HG03565 (cell line): ENCODE data around the gene COL24A1.
A peak's percentile ranks its signal among the peaks of the same experiment; 100 is the strongest.
"Not testable (repeated sequence)": the region's sequence is repeated elsewhere in the genome, so short reads cannot be mapped to it uniquely, and the experiment has no call there.

Experiments used
- ATAC-seq: cut with Tn5 transposase; IDR thresholded peaks from one replicate; pipeline ENCODE4 v1.9.1; 2021; ENCODE audit warnings: mild to moderate bottlenecking, moderate library complexity; ENCODE audit not compliant: unreplicated experiment

The COL24A1 gene

DNA sequence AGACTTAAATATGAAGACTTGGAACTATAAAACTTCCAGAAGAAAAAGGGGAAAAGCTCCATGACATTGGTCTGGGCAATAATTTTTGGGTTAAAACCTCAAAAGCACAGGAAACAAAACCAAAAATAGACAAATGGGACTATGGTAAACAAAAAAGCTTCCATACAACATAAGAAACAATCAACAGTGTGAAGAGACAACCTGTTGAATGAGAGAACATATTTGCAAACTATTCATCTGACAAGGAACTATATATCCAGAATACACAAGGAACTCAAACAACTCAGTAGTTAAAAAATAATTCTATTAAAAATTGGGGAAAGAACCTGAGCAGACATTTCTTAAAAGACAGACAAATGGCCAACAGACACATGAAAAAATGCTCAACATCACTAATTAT, 255.7 kb downstream of the COL24A1 start:
- no peak for ATAC-seq

DNA sequence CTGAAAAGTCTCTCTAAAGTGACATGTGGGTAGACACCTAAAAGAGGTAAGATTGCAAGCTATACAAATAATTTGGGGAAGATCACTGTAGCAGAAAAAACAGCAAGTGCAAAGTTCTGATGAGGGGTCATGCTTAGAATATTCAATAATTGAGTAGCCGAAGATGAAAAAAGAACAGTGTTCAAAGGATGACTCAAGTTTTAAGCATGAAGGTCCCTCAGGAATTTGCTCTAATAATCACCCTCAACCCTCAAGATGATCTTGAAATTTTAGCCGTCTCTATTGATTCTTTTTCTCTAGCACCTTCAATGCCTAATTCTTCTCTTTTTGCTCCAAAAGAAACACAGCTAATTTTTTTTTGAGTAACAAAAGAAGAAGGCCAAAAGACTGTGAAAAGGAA, 257.7 kb downstream of the COL24A1 start:
- no peak for ATAC-seq

DNA sequence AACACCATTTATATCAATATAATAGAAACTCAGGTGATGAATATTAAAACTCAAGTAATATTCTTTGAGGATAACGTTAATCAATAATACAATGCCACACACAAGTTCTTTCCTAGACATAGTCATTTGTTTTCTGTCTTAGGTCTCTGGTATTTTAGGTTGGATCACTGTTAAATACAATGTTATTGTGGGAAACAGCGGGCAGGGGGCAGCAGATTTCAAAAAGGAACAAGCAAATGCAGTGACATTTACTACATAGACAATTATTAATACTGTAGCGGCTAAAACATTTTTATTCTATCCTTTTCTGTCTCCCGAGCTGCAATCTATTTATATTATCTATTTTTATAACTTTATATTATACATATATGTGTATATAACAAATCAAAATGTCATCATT, 261.9 kb downstream of the COL24A1 start:
- peak; percentile 46 for ATAC-seq

DNA sequence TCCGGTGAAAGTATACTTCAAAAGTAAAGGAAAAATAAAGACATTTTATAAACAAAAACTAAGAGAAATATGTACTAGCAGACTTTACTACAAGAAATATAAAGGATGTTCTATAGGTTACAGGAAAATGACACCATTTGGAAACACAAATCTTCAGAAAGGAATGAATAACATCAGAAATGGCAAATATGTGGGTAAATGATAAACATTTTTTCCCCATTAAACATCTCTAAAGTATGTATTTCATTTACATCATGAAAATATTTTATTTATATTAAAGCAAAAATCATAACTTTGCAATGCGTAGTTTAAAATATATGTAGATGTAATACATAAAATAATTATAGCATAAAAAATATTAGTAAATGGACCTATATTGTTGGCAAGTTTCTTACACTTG, 264.2 kb downstream of the COL24A1 start:
- ATAC-seq = no peak

DNA sequence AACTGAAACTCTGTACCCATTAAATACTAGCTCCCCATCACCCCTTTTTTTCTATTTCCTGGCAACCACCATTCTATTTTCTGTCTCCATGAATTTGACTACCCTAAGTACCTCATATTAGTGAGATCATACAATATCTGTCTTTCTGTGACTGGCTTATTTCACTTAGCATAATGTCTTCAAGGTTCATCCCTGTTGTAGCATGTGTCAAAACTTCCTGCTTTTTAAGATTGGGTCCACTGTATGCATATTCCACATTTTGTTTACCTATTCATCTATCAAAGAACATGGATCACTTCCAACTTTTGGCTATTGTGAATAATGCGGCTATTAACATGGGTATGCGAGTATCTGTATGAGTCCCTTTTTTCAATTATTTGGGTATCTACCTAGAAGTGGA, 266.7 kb downstream of the COL24A1 start:
- no peak for ATAC-seq

DNA sequence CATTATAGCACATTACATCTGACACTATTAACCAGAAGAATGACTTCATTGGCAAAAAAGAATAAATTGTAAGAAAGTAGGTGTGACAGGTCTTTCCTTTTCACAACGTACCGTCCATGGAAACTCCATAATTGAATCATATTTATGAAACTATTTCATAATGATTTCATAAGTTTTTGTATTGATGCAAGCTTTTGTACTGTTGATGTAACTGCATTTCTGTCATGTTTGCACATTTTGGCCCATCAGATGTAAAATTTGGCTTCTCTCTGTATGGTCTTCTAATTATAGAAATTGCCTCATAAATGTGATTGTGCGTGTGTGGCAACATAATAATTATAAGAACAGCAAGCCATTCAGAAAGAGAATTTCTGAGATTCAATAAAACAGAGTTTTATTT, 267.7 kb downstream of the COL24A1 start:
- ATAC-seq = no peak

DNA sequence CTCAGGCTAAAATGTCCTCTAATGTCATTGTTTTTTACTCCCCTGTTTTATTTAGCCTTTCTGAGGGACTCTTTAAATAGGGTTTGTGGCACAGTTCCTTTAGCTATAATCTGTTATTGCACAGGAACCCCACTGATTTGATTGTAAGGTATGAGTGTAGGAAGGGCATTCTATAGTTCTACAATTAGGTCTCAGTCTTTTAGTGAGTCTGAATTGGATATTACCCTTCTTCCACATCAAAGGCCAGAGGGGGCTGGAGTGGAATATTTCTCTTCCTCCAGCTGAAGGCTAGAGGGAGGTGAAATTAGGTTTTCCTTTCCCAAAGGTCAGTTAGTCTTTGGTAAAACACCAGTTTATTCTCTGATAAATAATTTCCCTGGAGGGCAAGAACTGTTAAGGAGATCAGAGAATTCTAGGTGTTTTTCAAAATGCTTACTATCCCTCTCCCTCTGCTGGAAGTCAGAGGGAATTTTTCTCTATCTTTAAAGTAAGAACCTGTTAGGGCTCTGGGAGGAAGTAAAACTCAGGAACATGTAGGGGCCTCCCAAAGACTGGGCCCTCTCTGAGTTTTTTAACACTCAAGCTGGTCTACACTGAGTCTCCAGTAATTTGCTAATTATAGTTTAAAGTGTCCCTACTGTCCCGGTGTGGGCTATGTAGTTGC, 272.1 kb downstream of the COL24A1 start:
- no peak for ATAC-seq

DNA sequence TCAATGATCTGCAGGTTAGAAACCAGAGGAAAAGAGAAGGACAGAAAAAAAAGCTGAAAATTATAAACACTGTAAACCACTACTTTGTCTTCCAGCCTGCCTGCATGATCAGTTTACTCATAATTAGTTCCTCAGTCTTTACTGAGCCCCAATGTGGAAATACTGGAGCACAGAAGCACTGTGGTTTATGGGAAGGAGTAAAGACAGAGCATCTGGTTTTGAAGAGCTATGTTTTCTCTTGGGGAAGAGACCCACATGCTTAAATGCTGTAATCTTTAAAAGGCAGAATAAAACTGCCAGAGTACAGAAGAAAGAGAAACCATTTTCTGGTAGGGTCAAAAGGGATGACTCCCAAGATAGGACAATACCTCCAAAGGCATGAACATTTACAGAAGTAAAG, 289.4 kb downstream of the COL24A1 start:
- no peak for ATAC-seq

DNA sequence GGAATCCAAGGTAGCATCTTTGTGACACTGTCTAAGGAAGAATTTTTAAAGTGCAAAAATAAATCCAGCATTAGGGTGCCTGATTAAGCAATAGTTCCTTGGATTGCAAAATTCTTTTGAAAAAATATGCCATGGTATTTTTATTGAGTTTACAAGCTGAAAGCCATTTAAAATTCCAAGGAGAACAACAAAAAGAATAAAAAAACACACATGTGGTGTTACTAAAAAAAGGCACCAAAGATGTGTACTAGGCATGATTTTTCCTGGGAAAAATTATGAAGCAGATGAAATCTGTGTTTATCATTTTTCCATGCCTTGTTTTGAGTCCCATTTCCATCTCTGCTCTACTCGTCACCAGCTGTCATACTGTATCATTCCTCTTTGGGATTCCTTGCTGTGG, 291.4 kb downstream of the COL24A1 start:
- no peak for ATAC-seq

DNA sequence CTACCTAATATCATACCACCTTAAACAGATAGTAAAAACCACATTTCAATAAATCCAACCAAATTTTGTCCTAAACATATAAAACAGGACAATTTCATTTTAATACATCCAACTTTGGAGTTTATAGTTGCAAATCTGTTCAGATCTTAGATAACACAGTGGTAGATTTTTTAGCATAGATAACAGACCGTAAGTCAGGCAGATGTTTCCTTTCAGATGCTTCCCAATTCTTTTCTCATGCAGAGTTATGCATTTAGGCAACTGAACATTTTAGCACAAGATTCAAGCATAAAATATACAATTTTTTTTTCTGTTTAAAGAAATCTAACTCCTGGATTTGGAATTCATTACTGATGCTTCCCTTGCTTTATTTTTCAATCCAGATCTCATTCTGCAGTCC, 291.8 kb downstream of the COL24A1 start:
- ATAC-seq = no peak

DNA sequence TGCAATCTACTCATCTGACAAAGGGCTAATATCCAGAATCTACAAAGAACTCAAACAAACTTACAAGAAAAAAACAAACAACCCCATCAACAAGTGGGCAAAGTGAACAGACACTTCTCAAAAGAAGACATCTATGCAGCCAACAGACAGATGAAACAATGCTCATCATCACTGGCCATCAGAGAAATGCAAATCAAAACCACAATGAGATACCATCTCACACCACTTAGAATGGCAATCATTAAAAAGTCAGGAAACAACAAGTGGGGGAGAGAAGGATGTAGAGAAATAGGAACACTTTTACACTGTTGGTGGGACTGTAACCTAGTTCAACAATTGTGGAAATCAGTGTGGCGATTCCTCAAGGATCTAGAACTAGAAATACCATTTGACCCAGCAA, 292.9 kb downstream of the COL24A1 start:
- ATAC-seq = not testable (repeated sequence)

DNA sequence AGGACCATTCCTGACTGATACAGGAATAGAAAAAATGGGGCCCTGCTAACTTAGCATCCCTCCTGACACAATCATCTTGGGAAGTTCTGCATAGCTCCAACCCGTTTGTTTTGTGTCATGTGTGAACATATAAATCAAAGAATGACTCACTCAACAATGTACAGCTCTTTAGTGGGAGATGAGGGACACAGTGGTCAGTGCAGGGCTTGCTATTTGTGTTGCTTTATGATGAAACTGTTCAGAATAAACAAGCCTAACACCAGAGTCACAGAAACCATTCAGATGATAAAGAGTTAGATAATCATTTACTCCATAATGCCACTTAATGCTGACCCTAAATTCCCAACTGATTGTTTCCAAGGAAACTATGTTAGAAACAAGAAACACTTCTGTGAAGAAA, 294.1 kb downstream of the COL24A1 start:
- no peak for ATAC-seq

DNA sequence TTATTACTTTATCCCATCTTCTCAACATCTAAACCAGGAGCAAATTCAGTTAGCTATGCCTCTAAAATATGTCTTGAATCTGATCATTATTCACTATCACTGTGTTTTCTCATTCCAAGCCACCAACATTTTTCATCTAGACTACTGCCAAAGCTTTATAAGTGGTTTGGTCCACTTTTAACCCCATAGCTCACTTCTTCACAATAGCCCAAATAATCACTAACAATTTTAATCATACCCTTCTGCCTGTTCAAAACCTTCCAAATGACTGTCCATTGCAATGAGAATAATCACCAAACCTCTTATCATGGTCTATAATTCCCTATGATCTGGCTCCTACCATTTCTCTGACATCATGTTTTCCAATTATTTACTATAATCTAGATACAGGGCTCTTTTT, 298.6 kb downstream of the COL24A1 start:
- no peak for ATAC-seq

DNA sequence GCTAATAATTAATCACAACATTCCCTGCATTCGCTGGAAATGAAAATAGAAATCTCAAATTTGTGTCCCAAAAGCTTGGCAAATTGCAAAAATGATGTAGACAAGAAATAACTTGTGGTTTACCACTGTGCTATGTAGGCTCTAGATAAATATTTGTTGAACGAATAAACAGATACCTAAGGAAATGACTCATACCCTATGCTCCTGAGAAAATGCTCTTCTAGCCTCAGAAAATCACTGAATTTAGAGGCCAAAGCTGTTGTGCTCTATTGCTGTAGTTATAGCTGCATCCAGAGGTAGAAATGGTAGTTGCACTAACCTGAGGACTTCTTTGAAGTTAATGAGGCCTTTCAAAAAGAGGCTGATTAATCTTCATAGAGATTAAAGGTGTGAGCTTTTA, 306.3 kb downstream of the COL24A1 start:
- ATAC-seq = no peak

DNA sequence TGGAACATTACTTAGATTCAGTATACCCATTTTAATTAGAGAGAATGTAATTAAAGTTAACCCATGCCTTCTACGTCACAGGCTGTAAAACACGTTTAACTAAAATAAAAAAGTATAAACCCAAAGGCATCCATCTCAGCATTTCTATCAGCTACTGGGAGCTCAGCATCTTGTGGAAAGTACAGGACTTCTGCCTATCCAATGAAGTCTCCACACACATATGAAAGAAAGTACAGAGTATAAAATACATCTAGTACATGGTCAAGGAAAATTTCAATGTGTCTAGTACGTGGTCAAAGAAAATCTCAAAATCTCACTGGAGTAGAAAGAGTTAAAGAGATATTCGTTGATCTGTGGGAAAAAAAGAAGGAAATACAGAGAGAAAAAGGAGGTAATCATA, 306.9 kb downstream of the COL24A1 start:
- no peak for ATAC-seq

DNA sequence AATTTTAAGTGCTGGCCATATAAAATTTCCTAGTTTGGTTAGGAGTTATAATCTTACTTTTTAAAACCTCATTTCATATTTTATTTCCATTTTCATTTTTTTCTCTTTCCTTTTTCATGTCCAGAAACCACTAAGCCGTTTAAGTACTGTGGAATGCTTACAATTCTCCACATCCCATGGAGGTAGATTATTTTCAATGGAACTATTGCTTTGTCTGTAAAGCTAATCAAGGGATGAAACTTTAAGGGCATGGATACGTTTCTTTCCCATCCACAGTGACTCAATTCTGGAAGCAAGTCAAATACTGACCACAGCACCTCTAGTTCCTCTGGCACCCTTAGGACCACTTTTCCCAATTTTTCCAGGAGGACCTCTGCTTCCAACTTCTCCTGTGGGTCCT, 309.2 kb downstream of the COL24A1 start:
- ATAC-seq = no peak

DNA sequence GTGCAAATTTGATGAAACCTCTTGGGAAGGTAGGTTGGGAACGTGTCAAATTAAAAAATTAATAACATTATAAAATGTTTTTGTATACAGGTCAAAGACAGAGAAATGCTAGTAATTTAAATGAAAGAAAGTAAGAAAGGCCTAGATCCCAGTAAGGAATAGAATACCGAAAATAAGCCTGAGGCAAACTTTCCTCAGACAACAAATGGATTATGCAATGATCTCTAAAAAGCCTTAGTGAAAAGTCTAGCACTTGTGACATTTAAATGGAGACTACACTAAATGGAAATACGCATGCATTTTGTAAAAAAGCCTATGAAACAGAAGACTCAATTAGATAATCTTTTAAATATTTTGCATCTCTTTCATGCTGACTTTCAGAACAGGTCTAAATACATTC, 309.9 kb downstream of the COL24A1 start:
- no peak for ATAC-seq

DNA sequence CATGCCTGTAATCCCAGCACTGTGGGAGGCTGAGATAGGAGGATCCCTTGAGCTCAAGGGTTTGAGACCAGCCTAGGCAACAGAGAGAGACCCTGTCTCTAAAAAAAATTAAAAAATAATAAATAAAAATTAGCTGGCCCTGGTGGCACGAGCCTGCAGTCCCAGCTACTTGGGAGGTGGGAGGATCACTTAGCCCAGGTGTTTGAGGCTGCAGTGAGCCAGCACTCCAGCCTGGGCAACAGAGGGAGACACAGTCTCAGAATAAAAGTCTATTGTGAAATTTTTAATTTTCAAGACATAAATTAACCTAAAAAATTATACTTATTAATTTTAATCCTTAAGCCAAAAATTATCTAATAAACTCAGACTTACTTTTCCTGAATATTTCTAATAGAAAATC, 317.1 kb downstream of the COL24A1 start:
- no peak for ATAC-seq

DNA sequence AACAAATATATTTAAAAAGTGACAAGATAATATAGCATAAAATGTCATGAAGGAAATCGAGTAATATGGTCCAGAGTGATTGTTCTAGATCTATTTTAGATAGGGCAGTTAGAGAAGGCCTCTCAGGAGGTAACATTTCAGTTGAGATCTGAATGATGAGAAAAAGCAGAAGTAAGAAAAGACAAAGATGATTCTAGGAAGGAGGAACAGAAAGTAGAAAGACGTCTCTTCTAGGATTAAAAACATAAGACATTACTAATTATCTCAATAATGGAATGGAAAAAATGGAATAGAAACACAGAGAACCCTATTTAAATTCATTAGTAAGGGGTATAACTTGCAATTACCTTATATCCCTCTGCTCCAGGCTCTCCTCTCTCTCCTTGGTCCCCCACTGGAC, 318.3 kb downstream of the COL24A1 start:
- peak; percentile 97 for ATAC-seq

DNA sequence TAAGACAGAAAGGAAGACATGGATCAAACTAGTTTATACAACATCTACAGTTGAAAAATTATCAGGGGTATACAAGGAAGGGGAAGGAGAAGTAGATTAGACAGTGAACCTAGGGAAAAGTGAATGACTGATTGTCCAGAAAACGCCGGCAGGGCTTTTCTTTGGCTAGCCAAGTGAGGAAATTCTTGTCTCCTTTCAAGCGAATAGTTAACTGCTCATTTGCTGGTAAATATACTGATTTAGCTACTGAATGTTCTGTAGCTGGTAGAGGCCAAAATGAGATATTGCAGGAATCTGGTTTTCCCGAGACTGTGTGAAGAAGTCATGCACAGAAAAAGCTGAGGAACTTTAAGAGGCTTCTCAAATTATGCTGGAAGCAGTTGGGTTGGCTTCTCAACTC, 319.8 kb downstream of the COL24A1 start:
- no peak for ATAC-seq

DNA sequence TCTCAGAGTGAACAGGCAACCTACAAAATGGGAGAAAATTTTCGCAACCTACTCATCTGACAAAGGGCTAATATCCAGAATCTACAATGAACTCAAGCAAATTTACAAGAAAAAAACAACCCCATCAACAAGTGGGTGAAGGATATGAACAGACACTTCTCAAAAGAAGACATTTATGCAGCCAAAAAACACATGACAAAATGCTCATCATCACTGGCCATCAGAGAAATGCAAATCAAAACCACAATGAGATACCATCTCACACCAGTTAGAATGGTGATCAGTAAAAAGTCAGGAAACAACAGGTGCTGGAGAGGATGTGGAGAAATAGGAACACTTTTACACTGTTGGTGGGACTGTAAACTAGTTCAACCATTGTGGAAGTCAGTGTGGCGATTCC, 323.4 kb downstream of the COL24A1 start:
- not testable (repeated sequence) for ATAC-seq

DNA sequence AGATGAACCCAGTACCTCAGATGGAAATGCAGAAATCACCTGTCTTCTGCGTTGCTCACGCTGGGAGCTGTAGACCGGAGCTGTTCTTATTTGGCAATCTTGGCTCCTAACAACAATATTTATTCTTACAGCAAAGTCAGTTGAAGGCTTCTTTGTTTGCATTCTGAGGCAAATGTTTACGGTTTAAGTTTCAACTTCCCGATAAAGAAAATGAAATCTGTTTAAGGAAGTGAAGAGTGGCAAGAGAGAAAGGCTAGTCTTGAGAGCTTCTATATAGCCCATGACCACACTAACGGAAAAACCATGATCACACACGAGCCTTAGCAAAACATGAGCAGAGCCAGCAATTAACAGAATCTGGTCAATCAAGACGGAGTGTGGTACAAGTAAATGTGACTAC, 325.7 kb downstream of the COL24A1 start:
- no peak for ATAC-seq

DNA sequence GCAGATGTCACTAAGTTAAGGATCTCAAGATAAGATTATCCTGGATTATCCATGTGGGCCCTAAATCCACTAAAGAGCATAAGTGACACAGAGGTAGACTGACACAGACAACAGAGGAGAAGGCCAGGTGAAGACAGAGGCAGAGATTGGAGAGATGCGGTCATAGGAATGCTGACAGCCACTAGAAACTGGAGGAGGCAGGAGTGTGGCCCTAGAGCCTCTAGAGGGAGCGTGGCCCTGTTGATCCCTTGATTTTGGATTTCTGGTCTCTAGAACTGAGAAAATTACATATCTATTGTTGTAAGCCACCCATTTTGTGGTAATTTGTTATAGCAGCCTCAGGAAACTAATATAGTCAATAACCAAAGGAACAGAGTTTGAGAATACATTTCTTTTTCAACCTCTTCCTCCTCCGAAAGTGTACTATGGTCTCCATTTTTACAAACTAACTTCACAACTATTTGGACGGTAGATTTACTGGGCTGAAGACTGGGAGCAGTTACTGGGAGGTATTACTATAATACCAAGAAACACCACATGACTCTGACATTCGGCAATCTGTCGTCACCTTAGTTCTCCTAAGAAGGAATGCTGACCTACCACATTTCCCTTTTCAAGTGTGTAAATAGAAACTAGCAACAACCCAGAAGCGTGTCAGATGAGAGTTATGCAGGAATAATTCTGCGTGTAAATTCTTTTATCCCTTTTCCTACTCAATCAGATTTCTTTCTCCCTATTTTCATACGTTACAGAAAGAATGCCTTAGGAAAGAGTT, 332.3 kb downstream of the COL24A1 start:
- ATAC-seq = no peak
